Measurements from ENCODE around the gene ROR1.
A peak's percentile ranks its signal among the peaks of the same experiment; 100 is the strongest.

Gene ROR1

GRCh38 chr1:63936801-63937200, 163.0 kb downstream of the ROR1 start:
- no peak for DNase-seq (ENCODE audit: low spot score)

GRCh38 chr1:63937461-63938022, 163.7 kb downstream of the ROR1 start:
- DNase-seq (ENCODE audit: low spot score) = no peak

DNA sequence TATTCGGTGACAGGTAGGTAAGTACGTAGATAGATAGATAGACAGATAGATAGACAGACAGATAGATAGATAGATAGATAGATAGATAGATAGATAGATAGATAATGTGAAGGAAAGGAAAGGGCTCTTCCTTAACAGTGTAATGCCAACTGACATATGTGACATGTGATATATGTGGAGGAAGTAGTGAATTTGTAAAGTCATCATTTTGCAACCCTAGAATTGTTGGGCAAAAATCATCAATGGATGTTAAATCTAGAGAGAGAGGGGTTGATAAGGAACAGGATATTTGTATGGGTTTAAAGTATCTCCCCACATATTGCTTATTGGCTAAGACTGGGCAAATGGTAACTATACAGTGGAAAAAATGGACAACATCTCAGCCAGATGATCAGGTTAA, 166.6 kb downstream of the ROR1 start:
- no peak for DNase-seq (ENCODE audit: low spot score)

DNA sequence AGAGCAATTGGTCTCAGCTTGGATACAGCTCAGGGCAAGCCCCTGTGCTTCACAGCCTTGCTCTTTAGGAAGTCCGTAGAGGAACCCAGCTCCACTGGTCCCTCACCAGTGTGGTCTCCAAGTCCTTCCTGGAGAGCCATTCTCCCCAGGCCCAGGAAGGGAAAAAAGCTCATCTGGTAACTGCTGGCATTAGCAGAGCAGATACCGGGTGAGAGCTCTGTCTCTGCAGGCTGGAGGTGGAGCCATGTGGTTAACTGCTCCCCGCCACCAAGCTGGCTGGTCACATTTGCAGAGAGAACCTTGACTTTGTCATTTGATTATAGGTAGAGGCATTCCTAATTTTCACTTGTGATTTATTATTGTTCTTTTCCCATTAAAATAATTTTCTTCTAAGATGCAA, 169.6 kb downstream of the ROR1 start:
- no peak for DNase-seq (ENCODE audit: low spot score)

- DNase-seq (ENCODE audit: low spot score) = no peak
These were observed 172.1 kb downstream of the ROR1 start for GRCh38 chr1:63945943-63946342.

- no peak for DNase-seq (ENCODE audit: low spot score)
These were observed 173.2 kb downstream of the ROR1 start for GRCh38 chr1:63946866-63947491.

- DNase-seq (ENCODE audit: low spot score) = no peak
These were observed 174.1 kb downstream of the ROR1 start for GRCh38 chr1:63947904-63948303.

- no peak for DNase-seq (ENCODE audit: low spot score)
These were observed 176.2 kb downstream of the ROR1 start for GRCh38 chr1:63950023-63950422.

GRCh38 chr1:63951059-63951946, 177.5 kb downstream of the ROR1 start:
- no peak for DNase-seq (ENCODE audit: low spot score)

DNA sequence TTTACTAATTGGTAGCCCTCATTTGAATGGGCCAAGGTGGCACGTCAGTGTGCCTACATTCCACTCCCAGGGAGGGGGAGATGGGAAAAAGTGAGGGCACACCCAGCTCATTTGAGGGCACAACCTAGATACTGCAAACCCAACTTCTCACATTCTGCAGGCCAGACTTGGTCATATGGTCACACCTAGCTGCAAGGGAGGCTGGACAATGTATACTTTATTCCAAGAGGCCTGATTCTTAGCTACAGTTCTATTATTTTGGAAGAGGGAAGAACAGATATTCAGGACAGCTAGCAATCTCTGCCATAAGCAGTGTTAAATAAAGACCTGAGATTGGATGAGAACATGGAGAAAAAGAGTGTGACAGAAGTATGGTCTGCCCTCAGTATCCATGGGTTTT, 180.4 kb downstream of the ROR1 start:
- DNase-seq (ENCODE audit: low spot score) = no peak

DNA sequence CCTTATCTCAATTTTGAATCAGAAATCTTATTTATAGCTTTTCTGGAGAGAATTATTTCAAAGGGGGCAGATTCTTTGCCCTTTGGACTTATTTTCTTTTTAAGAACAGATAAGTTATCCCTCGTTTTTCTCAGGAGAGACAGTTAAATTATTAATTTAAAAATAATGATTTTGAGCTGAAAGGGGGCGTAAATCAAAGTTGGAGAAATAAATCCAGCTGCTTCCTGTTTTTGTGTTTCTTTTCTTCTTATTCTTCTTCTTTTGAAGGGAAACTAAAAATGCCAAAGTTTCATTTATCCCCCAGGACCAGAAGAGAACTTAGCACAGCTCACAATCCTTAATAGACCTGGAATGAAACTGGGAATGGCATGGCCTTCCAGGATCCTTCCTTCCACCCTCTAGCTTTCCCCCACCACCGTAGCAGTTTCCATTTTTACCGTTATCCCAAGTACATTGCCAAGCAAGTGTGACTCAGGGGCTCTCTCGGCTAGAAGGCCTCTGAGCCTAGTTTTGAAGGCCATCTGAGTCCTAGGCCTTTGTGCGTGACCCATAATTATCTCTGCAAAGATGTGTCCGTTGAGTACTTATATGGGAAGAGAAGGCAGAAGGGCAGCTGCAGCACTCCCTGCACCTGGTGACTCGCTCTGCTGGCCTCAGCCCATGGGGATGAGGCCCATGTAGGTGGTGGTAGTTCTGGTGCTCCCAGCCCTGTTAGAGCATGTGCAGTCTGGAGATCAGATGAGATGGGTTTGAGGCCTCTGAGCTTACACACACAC, 181.7 kb downstream of the ROR1 start:
- no peak for DNase-seq (ENCODE audit: low spot score)

- no peak for DNase-seq (ENCODE audit: low spot score)
These were observed 184.7 kb downstream of the ROR1 start for GRCh38 chr1:63958556-63958955.

GRCh38 chr1:63960326-63960725, 186.5 kb downstream of the ROR1 start:
- DNase-seq (ENCODE audit: low spot score) = no peak

GRCh38 chr1:63966016-63966415, 192.2 kb downstream of the ROR1 start:
- no peak for DNase-seq (ENCODE audit: low spot score)

DNA sequence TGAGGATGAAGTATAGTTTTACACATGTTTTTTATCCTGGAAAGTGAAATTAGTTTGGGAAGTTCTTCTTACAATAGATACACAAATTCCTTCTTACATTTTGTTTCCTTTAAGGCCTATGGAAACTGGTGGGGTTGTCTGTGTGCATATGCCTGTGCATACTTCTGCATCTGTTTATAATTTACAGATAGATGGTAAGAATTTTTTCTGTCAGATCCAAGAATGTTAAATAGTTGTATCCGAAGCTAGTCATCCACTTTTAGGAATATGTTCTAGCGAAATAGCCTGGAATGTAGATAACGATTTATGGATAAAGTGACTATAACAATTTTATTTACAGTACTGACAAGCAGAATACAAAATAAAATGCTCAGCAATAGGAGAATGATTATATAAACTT, 194.1 kb downstream of the ROR1 start:
- no peak for DNase-seq (ENCODE audit: low spot score)

- no peak for DNase-seq (ENCODE audit: low spot score)
These were observed 195.0 kb downstream of the ROR1 start for GRCh38 chr1:63968663-63969440.

GRCh38 chr1:63969441-63969901, 195.7 kb downstream of the ROR1 start:
- DNase-seq (ENCODE audit: low spot score) = peak; percentile 80

DNA sequence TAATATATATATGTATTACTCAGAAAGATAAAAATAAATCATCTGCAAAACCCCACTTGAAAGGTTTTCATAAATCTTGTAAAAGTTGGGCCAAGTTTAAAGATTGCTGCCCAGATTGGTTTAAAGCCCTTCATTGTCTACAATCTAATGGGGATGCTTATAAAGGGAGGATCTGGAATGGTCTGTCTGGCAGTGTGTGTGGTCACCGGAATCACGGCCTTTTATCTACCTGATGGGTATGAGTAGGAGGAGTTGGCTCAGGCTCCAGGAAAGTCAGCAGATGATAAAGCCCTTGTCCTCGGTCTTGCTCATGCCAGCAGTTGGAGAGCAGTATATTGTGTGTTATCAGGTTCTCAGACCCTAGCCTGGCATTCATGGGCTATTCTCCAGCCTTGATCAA, 197.7 kb downstream of the ROR1 start:
- DNase-seq (ENCODE audit: low spot score) = no peak

DNA sequence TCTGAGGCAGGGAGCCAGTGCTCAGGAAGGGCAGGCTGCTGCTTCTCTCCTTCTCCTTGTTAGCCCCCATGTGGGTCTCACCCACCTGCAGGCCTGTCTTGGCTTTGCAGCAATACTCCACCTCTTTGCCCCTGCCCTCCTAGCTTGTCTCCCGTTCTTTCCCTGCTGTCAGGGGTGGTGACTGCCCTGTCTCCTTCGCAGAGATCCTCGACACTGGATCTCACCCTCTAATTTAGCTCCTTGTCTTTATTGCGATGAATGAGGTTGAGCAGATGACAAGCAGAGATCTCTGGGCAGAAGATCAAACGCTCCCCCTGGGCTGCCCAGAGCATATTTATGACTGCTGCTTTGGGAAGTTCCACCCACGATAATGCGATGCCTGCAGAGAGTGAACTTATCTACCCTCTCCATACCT, 199.2 kb downstream of the ROR1 start:
- no peak for DNase-seq (ENCODE audit: low spot score)

DNA sequence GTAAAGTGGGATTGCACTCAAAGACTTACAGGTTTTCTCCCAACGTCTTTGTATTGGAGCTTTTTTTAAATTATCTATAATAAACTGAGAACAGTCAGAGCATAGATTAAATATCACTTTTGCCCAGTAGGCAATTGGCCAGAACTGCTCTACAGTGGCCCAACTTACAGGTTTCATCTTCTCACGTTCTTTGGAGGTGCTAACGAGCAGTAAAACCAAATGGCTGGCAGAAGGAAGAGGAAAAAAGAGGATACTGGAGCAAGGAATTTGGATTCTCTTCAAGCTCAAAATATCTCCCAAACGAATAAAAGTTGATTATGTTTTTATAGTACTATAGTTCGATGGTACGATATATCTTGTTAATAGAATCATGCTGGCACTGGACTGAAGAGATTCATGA, 201.1 kb downstream of the ROR1 start:
- DNase-seq (ENCODE audit: low spot score) = no peak

GRCh38 chr1:63975481-63975880, 201.7 kb downstream of the ROR1 start:
- DNase-seq (ENCODE audit: low spot score) = no peak

GRCh38 chr1:63976006-63976405, 202.2 kb downstream of the ROR1 start:
- DNase-seq (ENCODE audit: low spot score) = no peak
